ENCODE measurements around the gene STARD13.

GRCh38 chr13:33184112-33184490 lies 101.5 kb downstream of the STARD13 start:
- TF ChIP-seq, protein P1, sequence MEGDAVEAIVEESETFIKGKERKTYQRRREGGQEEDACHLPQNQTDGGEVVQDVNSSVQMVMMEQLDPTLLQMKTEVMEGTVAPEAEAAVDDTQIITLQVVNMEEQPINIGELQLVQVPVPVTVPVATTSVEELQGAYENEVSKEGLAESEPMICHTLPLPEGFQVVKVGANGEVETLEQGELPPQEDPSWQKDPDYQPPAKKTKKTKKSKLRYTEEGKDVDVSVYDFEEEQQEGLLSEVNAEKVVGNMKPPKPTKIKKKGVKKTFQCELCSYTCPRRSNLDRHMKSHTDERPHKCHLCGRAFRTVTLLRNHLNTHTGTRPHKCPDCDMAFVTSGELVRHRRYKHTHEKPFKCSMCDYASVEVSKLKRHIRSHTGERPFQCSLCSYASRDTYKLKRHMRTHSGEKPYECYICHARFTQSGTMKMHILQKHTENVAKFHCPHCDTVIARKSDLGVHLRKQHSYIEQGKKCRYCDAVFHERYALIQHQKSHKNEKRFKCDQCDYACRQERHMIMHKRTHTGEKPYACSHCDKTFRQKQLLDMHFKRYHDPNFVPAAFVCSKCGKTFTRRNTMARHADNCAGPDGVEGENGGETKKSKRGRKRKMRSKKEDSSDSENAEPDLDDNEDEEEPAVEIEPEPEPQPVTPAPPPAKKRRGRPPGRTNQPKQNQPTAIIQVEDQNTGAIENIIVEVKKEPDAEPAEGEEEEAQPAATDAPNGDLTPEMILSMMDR (IDR thresholded peaks at IDR 0.05; ENCODE audit: low read length): no peak
- TF ChIP-seq EZH2 (optimal IDR thresholded peaks at IDR 0.05; ENCODE audit: low read depth, low read length) (no peak), EZH2phosphoT487 (IDR thresholded peaks at IDR 0.05; ENCODE audit: low read length) (no peak)

Measured in MM.1S (cell line).